ENCODE measurements around the gene PCGF1. TPM values are rescaled to one million over a fixed set of nuclear protein-coding genes. Genes with fewer than 3 reads are reported as not detected.

Gene PCGF1
- total and polyA plus RNA-seq, 2 of the 13 experiments (the other 11 are each of a cell fraction or from before 2014, with no cell fraction given) = 20.4 to 22.6 TPM

DNA sequence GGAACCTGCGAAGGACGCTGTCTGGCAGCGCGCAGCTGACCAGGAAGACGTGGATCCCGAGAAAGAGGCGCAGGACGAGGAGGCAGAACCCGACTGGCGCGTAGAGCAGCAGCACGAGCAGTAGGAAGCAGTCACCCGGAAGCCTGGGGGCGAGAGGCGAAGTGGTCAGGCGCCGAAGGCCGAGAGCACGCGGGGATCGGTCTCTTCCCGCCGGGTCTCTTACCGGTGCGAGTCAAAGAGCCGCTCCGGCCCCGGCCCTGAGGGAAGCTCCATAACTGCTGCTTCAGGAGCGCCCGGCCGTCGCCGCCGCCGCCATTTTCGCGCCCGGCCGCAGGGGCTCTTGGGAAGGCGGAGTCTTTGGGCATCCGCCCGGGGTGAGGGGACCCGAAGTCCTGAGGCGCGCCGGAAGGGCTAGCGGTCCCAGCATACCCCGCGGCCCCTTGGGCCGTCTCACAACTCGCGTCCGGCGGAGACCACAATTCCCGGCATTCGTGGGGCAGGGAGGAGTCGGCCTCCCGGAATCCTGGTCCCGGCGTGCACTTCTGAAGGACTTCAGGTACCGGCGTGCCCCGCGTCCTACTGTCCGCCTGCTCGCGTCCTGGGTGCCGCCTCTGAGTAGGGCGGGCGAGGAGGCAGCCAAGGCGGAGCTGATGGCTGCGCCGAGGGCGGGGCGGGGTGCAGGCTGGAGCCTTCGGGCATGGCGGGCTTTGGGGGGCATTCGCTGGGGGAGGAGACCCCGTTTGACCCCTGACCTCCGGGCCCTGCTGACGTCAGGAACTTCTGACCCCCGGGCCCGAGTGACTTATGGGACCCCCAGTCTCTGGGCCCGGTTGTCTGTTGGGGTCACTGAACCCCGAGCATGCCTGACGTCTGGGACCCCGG lies 22.1 kb upstream of the PCGF1 start, which contains the start of the genes AUP1 and HTRA2 (continued):
- TF ChIP-seq ZEB1 (IDR thresholded peaks at IDR 0.05; ENCODE audit: insufficient replicate concordance, low read depth) (no peak), NCOA5 (CRISPR knock-in tag; IDR thresholded peaks at IDR 0.05) (no peak), TBL1XR1 (IDR thresholded peaks at IDR 0.05; ENCODE audit: borderline replicate concordance, low read length, partially characterized antibody) (peak; percentile 76), SPEN (CRISPR knock-in tag; IDR thresholded peaks at IDR 0.05; ENCODE audit: low read depth) (peak; percentile 83), ZNF333 (CRISPR knock-in tag; IDR thresholded peaks at IDR 0.05; ENCODE audit: borderline replicate concordance) (peak; percentile 97), ZNF644 (CRISPR knock-in tag; IDR thresholded peaks at IDR 0.05; ENCODE audit: low read depth) (no peak), SKI (IDR thresholded peaks at IDR 0.05; ENCODE audit: partially characterized antibody) (peak; percentile 76), ADNP (CRISPR knock-in tag; IDR thresholded peaks at IDR 0.05) (no peak), RNF2 (conservative IDR thresholded peaks at IDR 0.05; ENCODE audit: low read depth) (no peak; the same call in 1 of the 2 replicates), CENPBD1 (CRISPR knock-in tag; IDR thresholded peaks at IDR 0.05; ENCODE audit: borderline replicate concordance, low read depth) (peak; percentile 84; the same call in 1 of the 2 replicates), HMG20A (CRISPR knock-in tag; IDR thresholded peaks at IDR 0.05; ENCODE audit: borderline replicate concordance) (no peak), ZNF775 (CRISPR knock-in tag; IDR thresholded peaks at IDR 0.05; ENCODE audit: borderline replicate concordance) (no peak; the same call in 1 of the 2 replicates), RARA (CRISPR knock-in tag; IDR thresholded peaks at IDR 0.05) (no peak; the same call in none of the 2 replicates), MYNN (CRISPR knock-in tag; IDR thresholded peaks at IDR 0.05; ENCODE audit: low read depth) (0 out of 2 replicates have a peak, but pooled peaks have one; percentile 73), MBD4 (IDR thresholded peaks at IDR 0.05; ENCODE audit: borderline replicate concordance, low read length) (no peak), PRDM15 (CRISPR knock-in tag; IDR thresholded peaks at IDR 0.05) (peak; percentile 62), SETDB1 (CRISPR knock-in tag; IDR thresholded peaks at IDR 0.05; ENCODE audit: borderline replicate concordance) (no peak), SOX5 (CRISPR knock-in tag; IDR thresholded peaks at IDR 0.05; ENCODE audit: borderline replicate concordance) (peak; percentile 66), YEATS4 (CRISPR knock-in tag; IDR thresholded peaks at IDR 0.05; ENCODE audit: borderline replicate concordance) (peak; percentile 83), SIX1 (CRISPR knock-in tag; IDR thresholded peaks at IDR 0.05; ENCODE audit: borderline replicate concordance) (peak; percentile 62; the same call in 1 of the 2 replicates), IRF1 (CRISPR knock-in tag; IDR thresholded peaks at IDR 0.05; ENCODE audit: low read depth) (peak; percentile 35; the same call in 1 of the 2 replicates), MTA3 (CRISPR knock-in tag; IDR thresholded peaks at IDR 0.05) (no peak), GABPB1 (CRISPR knock-in tag; IDR thresholded peaks at IDR 0.05) (peak; percentile 97)
- TF ChIP-seq, protein P1, sequence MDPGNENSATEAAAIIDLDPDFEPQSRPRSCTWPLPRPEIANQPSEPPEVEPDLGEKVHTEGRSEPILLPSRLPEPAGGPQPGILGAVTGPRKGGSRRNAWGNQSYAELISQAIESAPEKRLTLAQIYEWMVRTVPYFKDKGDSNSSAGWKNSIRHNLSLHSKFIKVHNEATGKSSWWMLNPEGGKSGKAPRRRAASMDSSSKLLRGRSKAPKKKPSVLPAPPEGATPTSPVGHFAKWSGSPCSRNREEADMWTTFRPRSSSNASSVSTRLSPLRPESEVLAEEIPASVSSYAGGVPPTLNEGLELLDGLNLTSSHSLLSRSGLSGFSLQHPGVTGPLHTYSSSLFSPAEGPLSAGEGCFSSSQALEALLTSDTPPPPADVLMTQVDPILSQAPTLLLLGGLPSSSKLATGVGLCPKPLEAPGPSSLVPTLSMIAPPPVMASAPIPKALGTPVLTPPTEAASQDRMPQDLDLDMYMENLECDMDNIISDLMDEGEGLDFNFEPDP (CRISPR knock-in tag; conservative IDR thresholded peaks at IDR 0.05) = no peak
